Suprapubic skin (tissue), 4 donors: ENCODE measurements around the gene BAHCC1. TPM values are rescaled to one million over a fixed set of nuclear protein-coding genes. Genes with fewer than 3 reads are reported as not detected.

Experiments used
- DNase-seq, 2 donors: peaks; one replicate each; pipeline ENCODE4 v3.0.0-alpha.2; 2019; ENCODE audit warnings: low spot score in 2 of 2
- H3K27ac ChIP-seq: fragments of 200-600 bp; sonication (generic); one replicate; pipeline ENCODE4 v1.5.1; 2019
- H3K27me3 ChIP-seq: fragments of 200-600 bp; sonication (generic); one replicate; pipeline ENCODE4 v1.5.1; 2019
- H3K36me3 ChIP-seq: fragments of 200-600 bp; sonication (generic); one replicate; pipeline ENCODE4 v1.5.1; 2019
- H3K4me1 ChIP-seq: fragments of 200-600 bp; sonication (generic); one replicate; pipeline ENCODE4 v1.5.1; 2019
- H3K4me3 ChIP-seq: fragments of 200-600 bp; sonication (generic); one replicate; pipeline ENCODE4 v1.5.1; 2019; ENCODE audit warnings: mild to moderate bottlenecking
- H3K9me3 ChIP-seq: fragments of 200-600 bp; sonication (generic); one replicate; pipeline ENCODE4 v1.5.1; 2019
- EP300 ChIP-seq: sonication (generic); formaldehyde crosslinking; IDR thresholded peaks from one replicate; pipeline ENCODE4 v1.6.1; 2017; ENCODE audit warnings: antibody characterized with exemption
- POLR2A ChIP-seq, 2 donors: fragments of 450-650 bp; IDR thresholded peaks; one replicate each; pipeline ENCODE4 v1.6.1; 2017; ENCODE audit warnings: antibody characterized with exemption in 2 of 2, mild to moderate bottlenecking in 2 of 2, moderate library complexity in 2 of 2
- POLR2AphosphoS5 ChIP-seq, 3 donors: sonication (generic); formaldehyde crosslinking; IDR thresholded peaks; one replicate each; pipeline ENCODE4 v1.6.1; 2017; ENCODE audit warnings: antibody characterized with exemption in 3 of 3
- WGBS: methylation state at CpG from one replicate; pipeline ENCODE4 v1.1.5; 2018; 5-methylcytosine and 5-hydroxymethylcytosine counted together
- total RNA-seq, 4 donors: library from RNA; depleted of rRNA; stranded (reverse); fragments of >200 nt; gene quantifications; one replicate each; pipeline ENCODE4 v1.1.0, GENCODE V29; 2016
- TF ChIP-seq, protein P1 (sequence below), 2 donors: fragments of 200-600 bp in 1 of 2; fragments of 450-650 bp in 1 of 2; sonication (generic) in 1 of 2; IDR thresholded peaks; one replicate each; pipeline ENCODE4 v1.5.1; 2016 to 2019; ENCODE audit warnings: antibody characterized with exemption in 2 of 2, mild to moderate bottlenecking in 1 of 2, moderate library complexity in 1 of 2

Gene BAHCC1
- total RNA-seq, 4 donors from 2014 or later = 4.5 to 19.3 (median 12.2) TPM

DNA sequence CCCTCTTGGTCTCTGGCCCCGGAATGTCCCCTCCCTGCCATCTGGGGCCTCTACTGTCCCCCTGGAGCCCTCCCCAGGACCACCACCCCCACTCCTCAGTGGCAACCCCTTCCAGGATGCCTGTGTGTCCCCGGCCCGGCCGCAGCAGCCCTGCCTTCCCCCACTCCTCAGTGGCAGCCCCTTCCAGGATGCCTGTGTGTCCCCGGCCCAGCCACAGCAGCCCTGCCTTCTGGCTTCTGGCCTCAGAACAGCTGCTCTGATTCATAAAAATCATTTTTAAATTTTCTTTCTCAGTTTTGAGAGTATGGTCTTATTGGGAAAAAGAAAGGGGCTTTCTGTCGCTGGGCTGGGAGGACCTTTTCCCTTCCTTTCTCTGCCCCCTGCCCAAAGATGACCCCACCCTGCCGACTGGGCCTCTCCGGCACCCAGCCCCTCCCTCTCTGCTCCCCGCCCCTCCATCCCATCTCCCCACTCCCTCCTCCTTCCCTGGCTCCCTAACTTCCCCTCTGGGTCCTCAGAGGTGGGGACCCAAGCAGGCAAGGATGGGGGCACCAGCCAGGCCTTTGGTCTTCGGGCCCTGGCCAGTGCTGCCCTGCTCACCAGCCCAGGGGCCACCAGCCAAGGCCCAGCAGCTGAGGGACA is 40.5 kb downstream of the BAHCC1 start:
- H3K4me3 ChIP-seq = no peak overlapping the region
- H3K4me1 ChIP-seq = peaks cover 45% of the 10 kb centered on the region
- H3K27me3 ChIP-seq = no peaks in the 10 kb centered on the region
- H3K9me3 ChIP-seq = no peaks in the 10 kb centered on the region
- DNase-seq = no peak
- no peaks in the 10 kb centered on the region for H3K36me3 ChIP-seq
- H3K27ac ChIP-seq = peak overlapping the region; percentile 67
- TF ChIP-seq EP300 = no peak
- TF ChIP-seq, protein P1, sequence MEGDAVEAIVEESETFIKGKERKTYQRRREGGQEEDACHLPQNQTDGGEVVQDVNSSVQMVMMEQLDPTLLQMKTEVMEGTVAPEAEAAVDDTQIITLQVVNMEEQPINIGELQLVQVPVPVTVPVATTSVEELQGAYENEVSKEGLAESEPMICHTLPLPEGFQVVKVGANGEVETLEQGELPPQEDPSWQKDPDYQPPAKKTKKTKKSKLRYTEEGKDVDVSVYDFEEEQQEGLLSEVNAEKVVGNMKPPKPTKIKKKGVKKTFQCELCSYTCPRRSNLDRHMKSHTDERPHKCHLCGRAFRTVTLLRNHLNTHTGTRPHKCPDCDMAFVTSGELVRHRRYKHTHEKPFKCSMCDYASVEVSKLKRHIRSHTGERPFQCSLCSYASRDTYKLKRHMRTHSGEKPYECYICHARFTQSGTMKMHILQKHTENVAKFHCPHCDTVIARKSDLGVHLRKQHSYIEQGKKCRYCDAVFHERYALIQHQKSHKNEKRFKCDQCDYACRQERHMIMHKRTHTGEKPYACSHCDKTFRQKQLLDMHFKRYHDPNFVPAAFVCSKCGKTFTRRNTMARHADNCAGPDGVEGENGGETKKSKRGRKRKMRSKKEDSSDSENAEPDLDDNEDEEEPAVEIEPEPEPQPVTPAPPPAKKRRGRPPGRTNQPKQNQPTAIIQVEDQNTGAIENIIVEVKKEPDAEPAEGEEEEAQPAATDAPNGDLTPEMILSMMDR (IDR thresholded peaks at IDR 0.05) = no peak
- TF ChIP-seq POLR2A (IDR thresholded peaks at IDR 0.05) = no peak
- no peak for TF ChIP-seq POLR2AphosphoS5 (IDR thresholded peaks at IDR 0.05)
- 71% methylated on average over 10 of the region's 10 CpGs for WGBS

DNA sequence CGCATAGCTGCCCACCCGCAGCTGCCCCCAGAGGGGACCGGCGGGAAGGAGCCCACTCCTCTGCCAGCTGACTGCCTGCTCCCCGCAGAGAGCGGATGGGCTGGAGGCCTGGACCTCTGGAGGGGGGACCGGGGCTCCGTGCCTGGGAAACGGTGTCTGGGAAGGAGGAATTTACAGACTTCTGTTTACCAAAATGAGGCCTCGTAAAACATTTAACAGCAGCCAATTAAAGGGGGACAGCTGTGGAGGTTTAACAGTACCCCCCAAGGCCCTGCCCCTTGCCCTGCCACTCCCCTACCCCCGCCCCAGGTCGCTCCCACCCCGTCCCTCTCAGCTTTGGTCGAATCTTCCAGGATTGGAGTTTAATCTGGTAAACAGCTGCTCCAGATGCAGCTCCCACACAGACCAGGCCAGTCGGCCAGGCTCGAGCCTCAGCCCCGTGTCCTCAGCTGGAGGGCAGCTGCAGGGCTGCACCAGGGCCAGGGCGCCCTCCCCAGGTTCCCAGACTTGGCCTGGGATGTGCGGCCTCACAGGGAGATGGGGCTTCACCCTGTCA is 41.1 kb downstream of the BAHCC1 start:
- 77% methylated on average over 17 of the region's 19 CpGs for WGBS

DNA sequence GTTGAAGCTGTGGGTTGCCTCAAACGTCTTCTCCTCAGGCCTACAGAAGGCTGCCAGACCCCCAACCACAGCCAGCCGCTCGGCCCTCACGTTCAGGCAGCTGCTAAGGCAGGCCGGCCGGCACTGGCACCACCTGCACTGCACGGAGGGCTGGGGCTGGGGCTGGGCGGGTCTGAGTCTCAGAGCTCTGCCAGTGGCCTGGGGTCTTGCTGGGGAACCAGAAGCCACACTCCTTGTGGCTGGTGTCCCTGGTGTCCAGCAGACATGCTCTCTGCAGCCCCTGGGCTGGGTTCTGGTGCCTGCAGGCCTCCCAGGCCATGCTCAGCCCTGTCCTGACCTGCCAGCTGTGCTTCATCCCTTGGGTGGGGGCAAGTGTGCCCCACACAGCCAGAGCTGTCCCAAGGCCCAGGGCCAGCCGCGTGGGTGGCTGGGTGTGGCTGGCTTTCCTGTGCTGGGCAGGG is 42.0 kb downstream of the BAHCC1 start:
- H3K36me3 ChIP-seq = peaks cover 5% of the 10 kb centered on the region
- H3K4me1 ChIP-seq = peaks cover 42% of the 10 kb centered on the region
- peak overlapping the region; percentile 67 for H3K27ac ChIP-seq
- no peaks in the 10 kb centered on the region for H3K9me3 ChIP-seq
- no peaks in the 10 kb centered on the region for H3K27me3 ChIP-seq
- H3K4me3 ChIP-seq = no peak overlapping the region
- no peak for TF ChIP-seq POLR2A (IDR thresholded peaks at IDR 0.05)
- TF ChIP-seq, protein P1 (IDR thresholded peaks at IDR 0.05) = no peak
- no peak for TF ChIP-seq POLR2AphosphoS5 (IDR thresholded peaks at IDR 0.05)
- no peak for TF ChIP-seq EP300
- no peak for DNase-seq
- WGBS = 72% methylated on average over 6 of the region's 10 CpGs

More for the DNA sequence above, 41.1 kb downstream of the BAHCC1 start:
- TF ChIP-seq POLR2AphosphoS5 (IDR thresholded peaks at IDR 0.05) (no peak), POLR2A (IDR thresholded peaks at IDR 0.05) (no peak), EP300 (no peak)
- TF ChIP-seq, protein P1 (IDR thresholded peaks at IDR 0.05) = no peak
- H3K27ac ChIP-seq = peak overlapping the region; percentile 67
- no peak for DNase-seq
- peaks cover 42% of the 10 kb centered on the region for H3K4me1 ChIP-seq
- H3K4me3 ChIP-seq = no peak overlapping the region
- H3K9me3 ChIP-seq = no peaks in the 10 kb centered on the region
- H3K27me3 ChIP-seq = no peaks in the 10 kb centered on the region
- no peaks in the 10 kb centered on the region for H3K36me3 ChIP-seq

DNA sequence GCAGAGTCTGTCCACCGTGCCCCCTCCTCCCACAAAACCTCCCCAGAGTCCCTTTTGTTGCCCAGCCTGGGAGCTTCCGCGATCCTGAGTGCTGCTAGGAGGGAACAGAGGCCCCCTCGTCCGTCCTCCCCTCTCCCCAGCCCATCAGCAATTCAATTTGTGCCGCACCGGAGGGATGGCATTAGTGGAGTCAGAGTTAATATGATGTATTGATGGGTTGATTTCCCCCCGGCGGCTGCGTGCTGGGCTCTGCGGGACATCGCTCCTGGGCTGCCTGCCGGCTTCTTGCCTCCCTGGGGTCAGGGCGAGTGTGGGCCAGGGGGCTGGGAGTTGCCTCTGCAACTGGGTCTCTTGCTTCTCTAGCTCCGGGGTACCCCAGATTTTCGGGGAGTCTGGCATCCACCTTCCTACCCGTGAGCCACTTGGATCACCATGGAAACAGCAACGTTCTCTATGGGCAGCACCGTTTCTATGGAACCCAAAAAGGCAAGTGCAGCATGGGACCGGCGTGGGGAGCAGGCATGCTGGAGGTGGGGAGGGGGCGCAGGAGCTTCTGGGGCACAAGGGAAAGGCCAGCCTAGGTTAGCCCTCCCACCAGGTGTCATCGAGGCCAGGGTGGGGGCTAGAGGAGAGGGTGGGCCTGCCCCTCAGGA is 42.9 kb downstream of the BAHCC1 start:
- DNase-seq = no peak
- peaks cover 12% of the 10 kb centered on the region for H3K36me3 ChIP-seq
- no peaks in the 10 kb centered on the region for H3K27me3 ChIP-seq
- no peak overlapping the region for H3K4me3 ChIP-seq
- TF ChIP-seq, protein P1 (IDR thresholded peaks at IDR 0.05) = no peak
- TF ChIP-seq POLR2AphosphoS5 (IDR thresholded peaks at IDR 0.05) = no peak
- TF ChIP-seq EP300 = no peak
- no peak for TF ChIP-seq POLR2A (IDR thresholded peaks at IDR 0.05)
- H3K4me1 ChIP-seq = peaks cover 38% of the 10 kb centered on the region
- H3K27ac ChIP-seq = no peak overlapping the region
- 86% methylated on average over 15 of the region's 23 CpGs for WGBS
- H3K9me3 ChIP-seq = no peaks in the 10 kb centered on the region

DNA sequence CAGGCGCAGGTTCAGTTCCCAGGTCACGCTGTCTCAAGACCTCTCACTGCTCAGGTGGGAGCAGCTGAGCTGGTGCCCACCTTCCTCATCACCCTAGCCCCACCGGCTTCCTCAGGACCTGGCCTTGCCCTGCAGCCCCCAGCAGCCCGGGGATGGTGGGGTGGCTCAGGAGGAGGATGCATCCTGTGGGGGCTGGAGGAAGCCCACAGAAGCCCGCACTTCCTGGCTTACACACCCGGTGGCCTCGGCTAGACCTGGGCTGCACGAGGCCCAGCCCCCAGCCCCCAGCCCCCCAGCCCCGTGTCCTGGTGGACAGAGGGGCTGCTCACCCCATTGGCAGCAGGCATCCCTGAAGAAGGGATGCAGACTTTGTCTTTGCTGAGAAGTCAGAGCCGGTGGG is 43.4 kb downstream of the BAHCC1 start:
- no peak overlapping the region for H3K27ac ChIP-seq
- no peak overlapping the region for H3K4me3 ChIP-seq
- DNase-seq = no peak
- no peaks in the 10 kb centered on the region for H3K27me3 ChIP-seq
- 69% methylated on average over 3 of the region's 10 CpGs for WGBS
- no peaks in the 10 kb centered on the region for H3K9me3 ChIP-seq
- no peak for TF ChIP-seq POLR2AphosphoS5 (IDR thresholded peaks at IDR 0.05)
- TF ChIP-seq, protein P1 (IDR thresholded peaks at IDR 0.05) = no peak
- no peak for TF ChIP-seq EP300
- TF ChIP-seq POLR2A (IDR thresholded peaks at IDR 0.05) = no peak
- peaks cover 18% of the 10 kb centered on the region for H3K36me3 ChIP-seq
- peaks cover 34% of the 10 kb centered on the region for H3K4me1 ChIP-seq
